Sigmoid colon (tissue), 7 donors: ENCODE data around the gene LSG1. TPM values are rescaled to one million over a fixed set of nuclear protein-coding genes. Genes with fewer than 3 reads are reported as not detected.

ENCODE experiments used
- DNase-seq: peaks from one replicate; pipeline ENCODE4 v3.0.0-alpha.2; 2019
- H3K27ac ChIP-seq, 4 donors: fragments of 200-600 bp; sonication (generic); one replicate each; pipeline ENCODE4 v1.5.1; 2016 to 2019; ENCODE audit warnings: mild to moderate bottlenecking in 1 of 4
- H3K27me3 ChIP-seq, 3 donors: fragments of 200-600 bp; sonication (generic); one replicate each; pipeline ENCODE4 v1.5.1; 2019; ENCODE audit warnings: mild to moderate bottlenecking in 1 of 3
- H3K36me3 ChIP-seq, 4 donors: fragments of 200-600 bp; sonication (generic); one replicate each; pipeline ENCODE4 v1.5.1; 2016 to 2019
- H3K4me1 ChIP-seq, 4 donors: fragments of 200-600 bp; sonication (generic); one replicate each; pipeline ENCODE4 v1.5.1; 2017 to 2019
- H3K4me3 ChIP-seq, 4 donors: fragments of 200-600 bp; sonication (generic); one replicate each; pipeline ENCODE4 v1.5.1; 2017 to 2019; ENCODE audit warnings: mild to moderate bottlenecking in 2 of 4, moderate library complexity in 1 of 4
- H3K9me3 ChIP-seq, 4 donors: fragments of 200-600 bp in 3 of 4; sonication (generic) in 3 of 4; one replicate each; pipeline versions ENCODE4 v1.5.1 to v1.6.1; 2013 to 2019
- EP300 ChIP-seq, 4 donors: sonication (generic); formaldehyde crosslinking; IDR thresholded peaks; one replicate each; pipeline ENCODE4 v1.6.1; 2017; ENCODE audit warnings: antibody characterized with exemption in 4 of 4
- POLR2A ChIP-seq, 2 donors: fragments of 450-650 bp; IDR thresholded peaks; one replicate each; pipeline ENCODE4 v1.6.1; 2016; ENCODE audit warnings: antibody characterized with exemption in 2 of 2, mild to moderate bottlenecking in 2 of 2, moderate library complexity in 2 of 2
- POLR2AphosphoS5 ChIP-seq, 4 donors: sonication (generic); formaldehyde crosslinking; IDR thresholded peaks; one replicate each; pipeline ENCODE4 v1.6.1; 2017; ENCODE audit warnings: antibody characterized with exemption in 4 of 4
- whole genome bisulfite sequencing, 2 donors: extraction: QIAGEN DNeasy Blood & Tissue Kit; methylation state at CpG; one replicate each; pipeline ENCODE4 v1.1.7; 2013; 5-methylcytosine and 5-hydroxymethylcytosine counted together
- intact Hi-C: fragments of 100-400 bp; cut with DNase I; formaldehyde crosslinking; loops from one replicate; pipeline ENCODE4 v1.15.1; 2023
- polyA plus RNA-seq, 3 donors: library from polyadenylated mRNA; stranded (reverse); fragments of 200-250 nt; gene quantifications; one replicate each; pipeline ENCODE4 v1.2.3, GENCODE V29; 2013
- total RNA-seq, 4 donors: library from RNA; depleted of rRNA; stranded (reverse); fragments of >200 nt; gene quantifications; one replicate each; pipeline ENCODE4 v1.1.0, GENCODE V29; 2016
- TF ChIP-seq, protein P1 (sequence below), 4 experiments: fragments of 450-650 bp in 3 of 4; fragments of 200-600 bp in 1 of 4; IDR thresholded peaks; one replicate each; pipeline ENCODE4 v1.5.1; 2016 to 2019; ENCODE audit warnings: antibody characterized with exemption in 4 of 4, mild to moderate bottlenecking in 3 of 4, moderate library complexity in 2 of 4
- donor health status: healthy with polysubstance abuse.
- donor health status: Bipolar disorder and iron deficiency.
- donor health status: healthy.

The LSG1 gene
- total and polyA plus RNA-seq, 7 donors, result 6.0 to 32.4 (median 21.0) TPM

DNA sequence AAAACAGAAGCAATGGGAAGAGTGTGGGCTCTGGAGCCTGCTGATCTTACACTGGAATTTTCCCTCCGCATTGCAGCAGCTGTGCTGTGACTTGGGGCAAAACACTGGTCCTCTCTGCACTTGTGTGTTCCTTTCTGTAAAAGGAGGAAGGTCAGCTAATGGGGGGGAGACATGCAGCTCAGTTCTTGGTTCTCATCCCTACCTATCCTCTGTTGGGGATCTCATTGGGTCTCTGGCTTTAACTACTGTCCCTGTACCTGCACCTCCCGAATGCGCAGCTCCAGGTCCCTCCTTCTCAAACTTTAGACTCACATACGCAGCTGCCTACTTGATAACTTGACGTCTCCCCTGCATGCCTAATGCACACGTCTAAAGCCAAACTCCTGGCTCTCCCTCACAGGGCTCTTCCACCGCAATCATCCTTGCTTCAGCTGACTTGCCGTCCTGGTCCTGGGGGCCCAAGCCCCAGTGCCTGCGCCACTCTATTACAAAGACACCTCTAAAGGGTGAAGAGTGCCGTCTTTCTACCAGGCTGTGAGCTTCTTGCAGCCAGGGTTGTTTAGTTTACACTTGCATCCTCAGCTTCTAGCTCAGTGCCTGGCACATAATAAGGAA lies 32.9 kb downstream of the LSG1 start:
- WGBS, 2 donors, result 96% methylated on average over 10 of the region's 10 CpGs
- no peak overlapping the region for H3K27ac ChIP-seq
- H3K36me3 ChIP-seq, result peaks cover 8 to 40% (median 20%) of the 10 kb centered on the region in 4 donors
- no peaks in the 10 kb centered on the region for H3K9me3 ChIP-seq
- peak; percentile 21 for DNase-seq
- H3K27me3 ChIP-seq, result no peaks in the 10 kb centered on the region
- TF ChIP-seq, protein P1, sequence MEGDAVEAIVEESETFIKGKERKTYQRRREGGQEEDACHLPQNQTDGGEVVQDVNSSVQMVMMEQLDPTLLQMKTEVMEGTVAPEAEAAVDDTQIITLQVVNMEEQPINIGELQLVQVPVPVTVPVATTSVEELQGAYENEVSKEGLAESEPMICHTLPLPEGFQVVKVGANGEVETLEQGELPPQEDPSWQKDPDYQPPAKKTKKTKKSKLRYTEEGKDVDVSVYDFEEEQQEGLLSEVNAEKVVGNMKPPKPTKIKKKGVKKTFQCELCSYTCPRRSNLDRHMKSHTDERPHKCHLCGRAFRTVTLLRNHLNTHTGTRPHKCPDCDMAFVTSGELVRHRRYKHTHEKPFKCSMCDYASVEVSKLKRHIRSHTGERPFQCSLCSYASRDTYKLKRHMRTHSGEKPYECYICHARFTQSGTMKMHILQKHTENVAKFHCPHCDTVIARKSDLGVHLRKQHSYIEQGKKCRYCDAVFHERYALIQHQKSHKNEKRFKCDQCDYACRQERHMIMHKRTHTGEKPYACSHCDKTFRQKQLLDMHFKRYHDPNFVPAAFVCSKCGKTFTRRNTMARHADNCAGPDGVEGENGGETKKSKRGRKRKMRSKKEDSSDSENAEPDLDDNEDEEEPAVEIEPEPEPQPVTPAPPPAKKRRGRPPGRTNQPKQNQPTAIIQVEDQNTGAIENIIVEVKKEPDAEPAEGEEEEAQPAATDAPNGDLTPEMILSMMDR (IDR thresholded peaks at IDR 0.05), result no peak
- no peak for TF ChIP-seq EP300 (IDR thresholded peaks at IDR 0.05)
- no peak for TF ChIP-seq POLR2A (IDR thresholded peaks at IDR 0.05)
- TF ChIP-seq POLR2AphosphoS5 (IDR thresholded peaks at IDR 0.05), result no peak
- H3K4me3 ChIP-seq, result no peak overlapping the region
- no peaks in the 10 kb centered on the region for H3K4me1 ChIP-seq
- intact Hi-C loops, result no loop called here

DNA sequence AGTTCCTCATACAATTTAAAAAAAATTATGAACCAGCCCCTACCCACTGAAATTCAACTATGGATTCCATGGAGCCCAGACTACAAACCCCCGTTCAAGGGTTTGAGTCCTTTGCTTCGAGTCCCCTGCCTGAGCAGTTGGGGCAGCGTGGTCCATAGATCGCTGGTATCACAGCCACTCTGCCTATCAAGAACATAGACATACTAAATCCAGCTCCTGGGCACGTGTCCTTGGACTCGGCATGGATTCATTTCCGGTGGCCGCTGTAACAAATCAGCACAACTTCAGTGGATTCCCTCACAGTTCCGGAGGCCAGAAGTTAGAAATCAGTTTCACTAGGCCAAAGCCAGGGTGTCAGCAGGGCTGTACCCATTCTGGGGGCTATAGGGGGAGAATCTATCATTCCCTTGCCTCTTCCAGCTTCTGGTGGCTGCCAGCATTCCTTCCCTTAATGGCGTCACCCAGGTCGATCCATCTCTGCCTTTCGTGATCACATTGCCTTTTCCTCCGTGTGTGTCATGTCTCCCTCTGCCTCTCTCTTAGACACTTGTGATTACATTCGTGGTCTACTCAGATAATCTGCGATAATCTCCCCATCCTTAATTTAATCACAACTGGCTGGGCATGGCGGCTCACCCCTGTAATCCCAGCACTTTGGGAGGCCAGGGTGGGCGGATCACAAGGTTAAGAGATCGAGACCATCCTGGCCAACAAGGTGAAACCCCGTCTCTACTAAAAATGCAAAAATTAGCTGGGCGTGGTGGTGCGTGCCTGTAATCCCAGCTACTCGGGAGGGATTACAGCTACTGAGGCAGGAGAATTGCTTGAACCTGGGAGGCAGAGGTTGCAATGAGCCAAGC lies 34.2 kb downstream of the LSG1 start:
- Histone ChIP-seq H3K27ac (no peak overlapping the region), H3K27me3 (no peaks in the 10 kb centered on the region), H3K4me1 (peaks cover 0 to 2% (median under 1%) of the 10 kb centered on the region in 4 donors), H3K9me3 (no peaks in the 10 kb centered on the region), H3K36me3 (peaks cover 0 to 29% (median 9%) of the 10 kb centered on the region in 4 donors), H3K4me3 (no peak overlapping the region)
- peak; percentile 56 for DNase-seq
- TF ChIP-seq EP300 (IDR thresholded peaks at IDR 0.05) (no peak), POLR2A (IDR thresholded peaks at IDR 0.05) (no peak), POLR2AphosphoS5 (IDR thresholded peaks at IDR 0.05) (no peak)
- TF ChIP-seq, protein P1 (IDR thresholded peaks at IDR 0.05), result no peak
- 96% methylated on average over 22 of the region's 22 CpGs for WGBS, 2 donors
- intact Hi-C loops, result no loop called here

DNA sequence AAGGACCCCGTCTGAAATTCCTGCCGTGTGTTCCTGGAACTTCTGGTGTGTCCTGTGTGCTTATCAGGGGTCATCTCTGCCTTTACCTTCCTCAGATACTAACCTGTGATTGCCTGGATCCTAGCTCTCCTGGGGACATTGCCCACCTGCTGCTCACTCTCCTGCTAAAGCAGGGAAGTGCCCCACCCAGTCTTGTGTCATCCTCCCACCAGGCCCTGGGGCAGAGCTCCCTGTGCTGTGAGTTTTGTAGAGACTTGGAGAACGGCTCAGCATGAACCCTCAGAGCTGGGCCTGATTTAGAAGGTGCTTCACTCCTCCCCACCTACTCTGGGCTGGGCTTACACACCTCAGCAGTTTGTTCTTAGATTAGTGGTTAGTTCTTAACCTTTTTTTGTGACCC lies 34.9 kb downstream of the LSG1 start:
- 54 to 73% methylated on average over 3 of the region's 3 CpGs for WGBS, 2 donors
- no peaks in the 10 kb centered on the region for H3K9me3 ChIP-seq
- no peak for DNase-seq

DNA sequence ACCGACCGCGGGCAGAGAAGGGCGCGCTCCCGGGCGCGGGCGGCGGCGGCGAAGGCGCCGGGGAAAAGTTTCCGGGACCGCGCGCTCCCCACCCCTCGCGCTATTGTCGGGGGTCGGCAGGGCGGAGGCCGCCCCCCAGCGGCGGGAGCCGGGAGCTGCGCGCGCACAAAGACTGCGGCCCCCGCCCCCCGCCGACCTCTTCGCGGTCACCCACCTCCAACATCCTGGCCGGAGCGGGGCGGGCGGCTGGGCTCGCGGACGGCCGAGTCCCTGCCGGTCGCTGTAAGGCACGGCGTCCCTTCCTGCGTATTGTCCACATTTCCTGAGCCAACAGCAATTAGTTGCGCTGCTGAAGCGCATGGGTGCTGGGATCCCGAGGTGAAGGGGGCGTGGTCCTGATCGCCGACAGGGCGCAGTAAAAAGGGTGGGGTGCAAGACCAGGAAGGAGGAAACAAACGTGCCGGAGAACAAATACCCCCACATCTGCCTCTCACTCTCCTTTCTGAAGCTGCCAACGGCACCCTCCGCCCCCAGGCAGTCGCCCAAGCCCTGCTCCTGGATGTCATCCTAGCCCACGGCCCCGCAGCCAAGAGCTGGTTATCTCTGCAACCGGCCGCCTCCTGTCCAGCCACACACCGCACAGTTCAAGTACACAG lies 38.5 kb downstream of the LSG1 start, which contains the start of gene TMEM44:
Gene TMEM44, minus strand, starts transcription at position 71 of the 656 bp plus-strand sequence. CDS start 204 bp downstream, outside the sequence.
- Histone ChIP-seq H3K4me3 (peak within 1 kb of the TSS; percentile 33 to 69 (median 61)), H3K4me1 (peaks cover 0 to 10% (median 3%) of the 10 kb centered on the region in 4 donors), H3K27me3 (no peaks in the 10 kb centered on the region), H3K27ac (peak within 1 kb of the TSS; percentile 65 to 71 (median 67)), H3K36me3 (no peaks in the 10 kb centered on the region), H3K9me3 (no peaks in the 10 kb centered on the region)
- intact Hi-C loops, result no loop called here
- WGBS, 2 donors, result 0 to 1% methylated on average over 66 of the region's 66 CpGs
- DNase-seq, result peak; percentile 81
- TF ChIP-seq EP300 (IDR thresholded peaks at IDR 0.05), result no peak
- peak in 3 of 4 donors; percentile 14 to 68 (median 39) for TF ChIP-seq POLR2AphosphoS5 (IDR thresholded peaks at IDR 0.05)
- TF ChIP-seq, protein P1 (IDR thresholded peaks at IDR 0.05), result peak in 2 of 4 experiments; percentile 50
- peak in 1 of 2 donors; percentile 17 for TF ChIP-seq POLR2A (IDR thresholded peaks at IDR 0.05)

More for the DNA sequence above, 34.9 kb downstream of the LSG1 start:
- H3K4me1 ChIP-seq, result peaks cover 0 to 9% (median 3%) of the 10 kb centered on the region in 4 donors
- H3K36me3 ChIP-seq, result peaks cover 0 to 22% (median 8%) of the 10 kb centered on the region in 4 donors
- H3K27me3 ChIP-seq, result no peaks in the 10 kb centered on the region
- no peak overlapping the region for H3K4me3 ChIP-seq
- intact Hi-C loops, result no loop called here
- H3K27ac ChIP-seq, result no peak overlapping the region
- TF ChIP-seq POLR2AphosphoS5 (IDR thresholded peaks at IDR 0.05) (no peak), EP300 (IDR thresholded peaks at IDR 0.05) (no peak), POLR2A (IDR thresholded peaks at IDR 0.05) (no peak)
- TF ChIP-seq, protein P1 (IDR thresholded peaks at IDR 0.05), result no peak
